ENCODE data around the gene CUEDC2. TPM values are rescaled to one million over a fixed set of nuclear protein-coding genes. Genes with fewer than 3 reads are reported as not detected.

The CUEDC2 gene
- total RNA-seq, 4 donors from 2014 or later: 5.2 to 35.2 (median 33.5) TPM

DNA sequence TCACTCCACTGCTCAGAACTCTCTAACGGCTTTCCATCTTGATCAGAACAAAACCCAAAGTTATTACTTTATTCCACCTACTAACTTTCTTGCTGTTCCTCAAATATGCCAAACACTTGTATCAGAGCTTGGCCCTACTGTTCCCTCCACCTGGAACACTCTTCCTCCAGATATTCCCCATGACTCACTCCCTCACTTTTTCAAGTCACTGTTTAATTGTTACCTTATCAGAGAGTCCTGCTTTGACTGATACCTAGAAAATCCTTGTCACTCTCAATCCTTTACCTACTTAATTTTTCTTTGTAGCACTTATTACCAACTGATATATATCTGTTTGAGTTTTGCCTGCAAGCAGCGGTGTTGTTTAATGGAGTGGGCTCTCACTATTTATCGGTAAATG lies 42.5 kb downstream of the CUEDC2 start:
- no peak for TF ChIP-seq EP300 (IDR thresholded peaks at IDR 0.05; ENCODE audit: low read depth)
- no peak for TF ChIP-seq POLR2AphosphoS5 (IDR thresholded peaks at IDR 0.05)
- no peak for TF ChIP-seq POLR2A (IDR thresholded peaks at IDR 0.05)
- no peak for TF ChIP-seq CTCF (IDR thresholded peaks at IDR 0.05)
- Histone ChIP-seq H3K4me1 (peaks cover 5 to 13% (median 7%) of the 10 kb centered on the region in 4 donors), H3K9me3 (no peaks in the 10 kb centered on the region), H3K36me3 (no peaks in the 10 kb centered on the region), H3K4me3 (no peak overlapping the region), H3K27ac (no peak overlapping the region), H3K27me3 (no peaks in the 10 kb centered on the region)
- intact Hi-C loops (cut with DNase I; ENCODE audit: low total_unique reads) (loop anchor here (5.0 to 10.0 kb wide), 2 partner anchors 87 to 195 kb away; no protein-coding TSS in a partner anchor), in situ Hi-C loops (cut with MboI; ENCODE audit: low pct_ligation_motif_present in 1 of 4, low pct_unique_long_range_greater_than_20kb in 1 of 4, low sequenced_read_pairs in 3 of 4) (loop anchor here in 1 of 4 donors (25.0 kb wide), 1 partner anchor 197 kb away; no protein-coding TSS in a partner anchor)
- WGBS, 2 donors (ENCODE audit: low coverage in 1 of 2): 94% methylated on average over 3 of the region's 3 CpGs
- no peak for DNase-seq

DNA sequence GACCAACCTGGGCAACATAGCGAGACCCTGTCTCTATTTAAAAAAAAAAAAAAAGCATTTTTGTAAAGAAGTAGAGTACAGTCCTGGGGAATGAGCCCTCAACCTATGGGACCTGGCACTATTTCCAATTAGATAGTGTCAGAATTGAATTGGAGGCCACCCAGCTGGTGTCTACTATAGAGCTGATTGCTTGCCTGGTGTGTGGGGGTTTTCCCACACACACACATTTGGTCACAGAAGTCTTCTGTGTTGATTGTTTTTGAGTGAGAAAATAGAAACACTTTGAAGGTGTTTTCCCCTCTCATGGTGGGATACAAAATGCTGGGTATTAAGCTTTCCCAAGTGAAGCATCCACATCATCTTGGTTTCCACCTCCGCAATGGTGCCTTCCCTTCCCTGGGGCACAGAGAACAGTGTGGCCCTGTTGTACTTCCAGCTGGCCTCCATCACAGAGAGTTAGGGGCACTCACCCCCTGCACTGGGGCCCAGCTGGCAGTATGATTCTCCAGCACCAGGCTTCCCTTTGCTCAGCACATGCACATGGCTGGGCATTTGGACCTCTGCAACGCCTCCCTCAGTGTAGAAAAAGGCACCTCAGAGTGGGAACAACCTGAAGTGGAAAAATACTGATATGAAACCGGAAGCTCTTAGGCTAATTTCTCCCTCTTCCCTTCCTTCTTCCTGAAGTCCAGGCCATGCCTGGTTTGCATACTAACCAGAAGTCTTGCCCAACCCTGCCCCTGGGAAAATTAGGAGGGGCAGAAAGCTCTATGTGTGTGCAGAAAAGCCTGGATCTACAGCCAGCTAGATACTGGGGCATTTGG lies 47.6 kb downstream of the CUEDC2 start:
- Histone ChIP-seq H3K36me3 (peaks cover 0 to 21% (median 7%) of the 10 kb centered on the region in 4 donors), H3K27ac (no peak overlapping the region), H3K4me1 (peaks cover 0 to 7% (median 0%) of the 10 kb centered on the region in 4 donors), H3K4me3 (no peak overlapping the region), H3K27me3 (no peaks in the 10 kb centered on the region), H3K9me3 (no peaks in the 10 kb centered on the region)
- intact Hi-C loops (cut with DNase I; ENCODE audit: low total_unique reads): no loop called here
- TF ChIP-seq POLR2AphosphoS5 (IDR thresholded peaks at IDR 0.05): no peak
- no peak for TF ChIP-seq CTCF (IDR thresholded peaks at IDR 0.05)
- TF ChIP-seq EP300 (IDR thresholded peaks at IDR 0.05; ENCODE audit: low read depth): no peak
- no peak for TF ChIP-seq POLR2A (IDR thresholded peaks at IDR 0.05)
- in situ Hi-C loops (cut with MboI; ENCODE audit: low pct_ligation_motif_present in 1 of 4, low pct_unique_long_range_greater_than_20kb in 1 of 4, low sequenced_read_pairs in 3 of 4): loop anchor here in 1 of 4 donors (25.0 kb wide), 1 partner anchor 202 kb away; no protein-coding TSS in a partner anchor
- 67 to 70% methylated on average over 2 to 4 of the region's 4 CpGs for WGBS, 2 donors (ENCODE audit: low coverage in 1 of 2)
- DNase-seq: no peak

DNA sequence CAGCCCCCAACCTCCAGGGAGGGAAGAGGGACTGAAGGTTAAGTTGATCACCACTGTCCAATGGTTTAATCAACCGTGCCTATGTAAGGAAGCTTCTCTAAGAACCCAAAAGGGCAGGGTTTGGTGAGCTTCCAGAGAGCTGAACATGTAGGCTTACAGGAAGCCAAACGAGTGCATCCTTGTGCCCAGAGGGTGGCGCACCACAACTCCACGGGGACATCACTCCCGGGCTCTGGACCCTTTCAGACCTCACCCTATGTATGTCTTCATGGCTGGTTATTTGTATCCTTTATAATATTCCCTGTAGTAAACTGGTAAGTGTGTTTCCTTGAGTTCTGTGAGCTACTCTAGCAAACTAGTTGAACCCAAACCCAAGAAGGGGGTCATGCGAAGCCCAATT lies 48.3 kb downstream of the CUEDC2 start:
- no peak overlapping the region for H3K4me3 ChIP-seq
- no peak for TF ChIP-seq EP300 (IDR thresholded peaks at IDR 0.05; ENCODE audit: low read depth)
- TF ChIP-seq CTCF (IDR thresholded peaks at IDR 0.05): no peak
- TF ChIP-seq POLR2AphosphoS5 (IDR thresholded peaks at IDR 0.05): no peak
- TF ChIP-seq POLR2A (IDR thresholded peaks at IDR 0.05): no peak
- intact Hi-C loops (cut with DNase I; ENCODE audit: low total_unique reads): no loop called here
- no peaks in the 10 kb centered on the region for H3K27me3 ChIP-seq
- H3K27ac ChIP-seq: no peak overlapping the region
- WGBS, 2 donors (ENCODE audit: low coverage in 1 of 2): 53% methylated on average over 6 of the region's 6 CpGs; no CpG with 5 or more reads in 1 of the 2 donors
- H3K4me1 ChIP-seq: peaks cover 0 to 7% (median 0%) of the 10 kb centered on the region in 4 donors
- in situ Hi-C loops (cut with MboI; ENCODE audit: low pct_ligation_motif_present in 1 of 4, low pct_unique_long_range_greater_than_20kb in 1 of 4, low sequenced_read_pairs in 3 of 4): loop anchor here in 1 of 4 donors (25.0 kb wide), 1 partner anchor 203 kb away; no protein-coding TSS in a partner anchor
- no peaks in the 10 kb centered on the region for H3K9me3 ChIP-seq
- DNase-seq: peak; percentile 11
- H3K36me3 ChIP-seq: peaks cover 0 to 29% (median 11%) of the 10 kb centered on the region in 4 donors

DNA sequence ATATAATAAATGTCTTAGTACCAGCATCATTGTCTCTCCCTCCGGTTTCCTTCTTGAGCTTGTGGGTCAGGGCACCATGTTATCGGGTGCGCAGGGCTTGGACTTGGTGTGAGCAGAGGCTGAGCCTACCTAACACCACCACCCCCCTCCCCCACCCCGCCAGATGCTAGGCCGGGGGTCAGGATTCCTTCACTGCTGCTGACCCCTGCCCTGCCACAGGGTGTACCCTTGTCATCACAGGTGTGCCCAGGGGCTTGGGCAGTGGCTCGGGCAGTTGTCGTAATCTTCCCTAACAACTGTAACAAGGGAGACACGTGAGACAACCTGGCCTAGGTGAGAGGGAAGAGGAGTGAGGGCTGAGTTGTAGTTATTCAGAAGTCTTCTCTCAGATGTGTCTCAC lies 49.5 kb downstream of the CUEDC2 start:
- Histone ChIP-seq H3K4me3 (no peak overlapping the region), H3K27me3 (no peaks in the 10 kb centered on the region), H3K4me1 (peaks cover 0 to 7% (median 0%) of the 10 kb centered on the region in 4 donors), H3K36me3 (peaks cover 0 to 38% (median 16%) of the 10 kb centered on the region in 4 donors), H3K27ac (no peak overlapping the region), H3K9me3 (no peaks in the 10 kb centered on the region)
- no peak for DNase-seq
- WGBS, 2 donors (ENCODE audit: low coverage in 1 of 2): 89% methylated on average over 8 of the region's 8 CpGs; no CpG with 5 or more reads in 1 of the 2 donors
- intact Hi-C loops (cut with DNase I; ENCODE audit: low total_unique reads): no loop called here
- TF ChIP-seq EP300 (IDR thresholded peaks at IDR 0.05; ENCODE audit: low read depth) (no peak), POLR2A (IDR thresholded peaks at IDR 0.05) (no peak), CTCF (IDR thresholded peaks at IDR 0.05) (no peak), POLR2AphosphoS5 (IDR thresholded peaks at IDR 0.05) (no peak)
- in situ Hi-C loops (cut with MboI; ENCODE audit: low pct_ligation_motif_present in 1 of 4, low pct_unique_long_range_greater_than_20kb in 1 of 4, low sequenced_read_pairs in 3 of 4): loop anchor here in 1 of 4 donors (25.0 kb wide), 1 partner anchor 204 kb away; no protein-coding TSS in a partner anchor

Data from transverse colon (tissue), 4 donors.